Measurements from ENCODE around the gene ZNF536.
A peak's percentile ranks its signal among the peaks of the same experiment; 100 is the strongest.
"Not testable (repeated sequence)": the region's sequence is repeated elsewhere in the genome, so short reads cannot be mapped to it uniquely, and the experiment has no call there.

ZNF536 gene

GRCh38 chr19:30419568-30420180, 47.5 kb downstream of the ZNF536 start:
- peak; percentile 75 for DNase-seq (ENCODE audit: low spot score)

DNA sequence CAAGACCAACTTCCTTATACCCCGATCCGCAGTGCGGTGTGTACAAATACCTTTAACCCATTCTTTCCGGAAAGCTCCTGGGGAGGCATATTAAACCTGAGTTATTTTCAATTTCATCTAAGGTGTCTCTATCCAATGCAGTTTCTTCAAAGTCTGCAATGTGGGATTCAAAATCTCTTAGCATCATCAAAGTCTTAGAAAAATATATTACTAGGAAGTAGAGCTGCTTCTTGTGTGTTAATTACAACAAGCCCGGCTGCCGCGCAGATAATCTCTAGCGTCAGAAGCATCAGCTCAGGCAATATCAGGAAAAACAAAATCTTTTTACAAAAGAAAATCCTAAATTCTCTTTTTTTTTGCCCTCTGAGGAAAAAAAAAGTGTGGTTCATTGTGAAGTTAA, 48.1 kb downstream of the ZNF536 start:
- DNase-seq (ENCODE audit: low spot score) = no peak

- no peak for DNase-seq (ENCODE audit: low spot score)
These were observed 48.7 kb downstream of the ZNF536 start for GRCh38 chr19:30420881-30421280.

GRCh38 chr19:30421571-30421970, 49.4 kb downstream of the ZNF536 start:
- DNase-seq (ENCODE audit: low spot score) = no peak

DNA sequence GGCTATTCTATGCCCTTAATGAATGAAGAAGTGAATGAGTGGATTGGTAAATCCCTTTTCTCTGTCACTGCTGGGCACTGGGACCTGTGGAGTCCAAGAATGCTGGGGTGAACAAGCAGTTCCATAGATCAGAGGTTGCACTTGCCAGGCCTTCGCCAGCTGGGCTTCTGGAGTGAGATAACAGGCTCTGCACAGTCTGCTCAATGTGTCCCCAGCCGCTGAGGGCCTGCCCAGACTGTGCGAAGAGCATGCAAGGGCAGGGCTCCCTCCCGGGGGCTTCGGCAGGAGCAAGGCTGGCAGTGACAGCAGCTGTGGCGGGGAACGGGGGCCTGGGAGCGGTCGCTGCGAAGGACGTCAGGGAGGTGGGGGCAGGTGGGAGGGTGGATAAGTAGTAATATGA, 51.3 kb downstream of the ZNF536 start:
- DNase-seq (ENCODE audit: low spot score) = peak; percentile 41

GRCh38 chr19:30425885-30426838, 54.0 kb downstream of the ZNF536 start:
- no peak for DNase-seq (ENCODE audit: low spot score)

GRCh38 chr19:30426864-30427263, 54.7 kb downstream of the ZNF536 start:
- no peak for DNase-seq (ENCODE audit: low spot score)

DNA sequence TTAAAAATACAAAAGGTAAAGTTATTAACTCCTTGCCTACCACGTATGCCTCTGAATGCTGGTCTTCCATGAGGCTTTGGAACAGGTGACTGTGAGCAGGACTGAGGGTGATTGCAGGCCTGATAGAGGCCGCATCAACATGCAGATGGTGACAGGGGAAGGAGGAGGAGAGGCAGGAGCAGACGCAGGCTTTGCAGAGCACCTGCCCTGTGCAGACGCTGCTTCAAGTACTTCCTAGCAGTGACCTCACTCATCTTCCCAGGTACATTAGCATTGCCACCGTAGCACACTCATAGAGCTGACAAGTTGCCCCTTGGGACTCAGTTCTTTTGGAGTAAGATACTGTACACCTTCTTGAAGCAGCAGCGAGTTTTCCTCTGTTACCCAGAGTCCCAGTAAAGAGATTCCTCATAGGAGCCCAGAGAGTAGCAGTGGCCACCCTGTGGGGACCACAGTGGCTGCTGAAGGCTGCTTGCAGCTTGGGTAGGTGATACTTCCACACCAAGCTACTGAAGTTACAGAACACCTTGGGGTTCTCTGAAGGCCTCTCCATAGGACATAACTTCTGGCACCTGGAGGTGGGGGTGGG, 56.0 kb downstream of the ZNF536 start:
- no peak for DNase-seq (ENCODE audit: low spot score)

GRCh38 chr19:30428844-30429243, 56.7 kb downstream of the ZNF536 start:
- DNase-seq (ENCODE audit: low spot score) = no peak

GRCh38 chr19:30430206-30430734, 58.1 kb downstream of the ZNF536 start:
- no peak for DNase-seq (ENCODE audit: low spot score)

DNA sequence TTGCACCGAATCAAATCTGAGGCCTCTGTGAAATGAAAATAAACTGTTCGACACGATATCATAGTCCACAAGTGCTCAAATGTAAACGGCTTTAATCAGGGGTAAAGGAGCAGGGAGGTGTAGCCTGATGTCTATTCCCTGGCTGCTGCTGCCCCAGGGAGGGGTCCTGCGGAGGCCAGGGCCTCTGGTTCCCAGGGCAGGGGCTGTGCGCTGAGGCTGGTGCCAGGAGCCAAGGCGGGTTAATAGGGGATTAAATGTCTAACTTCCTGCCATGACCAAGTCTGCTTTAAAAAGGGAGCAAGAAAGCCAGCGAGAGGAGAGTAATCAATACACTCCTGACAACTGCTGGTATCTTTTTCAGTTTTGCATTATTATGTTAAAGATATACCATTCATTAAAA, 59.4 kb downstream of the ZNF536 start:
- DNase-seq (ENCODE audit: low spot score) = no peak

- DNase-seq (ENCODE audit: low spot score) = no peak
These were observed 62.8 kb downstream of the ZNF536 start for GRCh38 chr19:30434797-30435594.

DNA sequence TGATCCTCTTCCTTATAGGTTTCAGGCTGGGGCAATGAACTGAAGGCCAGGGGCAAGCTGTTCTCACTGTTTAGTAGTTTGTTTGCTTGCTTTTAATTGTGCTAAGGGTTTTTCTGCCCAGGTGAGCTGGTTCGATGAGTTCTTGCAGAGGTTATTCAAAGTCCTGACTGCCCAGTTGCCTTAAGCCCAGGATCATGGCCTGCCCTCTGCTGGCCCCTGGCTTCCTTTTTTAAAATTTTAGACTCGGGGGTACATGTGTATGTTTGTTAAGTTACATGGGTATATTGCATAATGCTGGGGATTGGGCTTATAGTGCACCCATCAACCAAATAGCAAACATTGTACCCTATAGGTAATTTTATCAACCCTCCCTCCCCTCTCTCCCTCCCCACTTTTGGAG, 65.7 kb downstream of the ZNF536 start:
- no peak for DNase-seq (ENCODE audit: low spot score)

GRCh38 chr19:30439310-30439709, 67.1 kb downstream of the ZNF536 start:
- no peak for DNase-seq (ENCODE audit: low spot score)

DNA sequence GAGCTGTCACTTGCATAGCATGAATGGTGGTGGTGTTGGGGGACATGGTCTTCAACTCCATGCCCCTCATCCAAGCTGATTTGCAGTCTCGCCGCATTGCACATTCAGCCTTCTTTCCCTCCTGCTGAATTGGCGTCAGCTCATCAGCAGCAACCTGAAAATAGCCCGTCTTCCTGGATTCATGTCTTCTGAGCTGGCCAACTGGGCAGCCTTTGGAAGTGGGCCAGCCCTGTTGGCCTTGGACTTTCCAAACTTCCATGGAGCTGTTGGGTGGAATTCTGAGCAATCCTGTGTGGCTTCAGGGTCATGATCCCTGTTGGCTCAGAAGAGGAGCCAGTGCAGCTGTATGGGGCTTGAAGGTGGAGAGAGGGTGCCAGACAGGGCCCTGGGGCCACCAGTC, 68.8 kb downstream of the ZNF536 start:
- DNase-seq (ENCODE audit: low spot score) = no peak

GRCh38 chr19:30442674-30443073, 70.5 kb downstream of the ZNF536 start:
- DNase-seq (ENCODE audit: low spot score) = no peak

DNA sequence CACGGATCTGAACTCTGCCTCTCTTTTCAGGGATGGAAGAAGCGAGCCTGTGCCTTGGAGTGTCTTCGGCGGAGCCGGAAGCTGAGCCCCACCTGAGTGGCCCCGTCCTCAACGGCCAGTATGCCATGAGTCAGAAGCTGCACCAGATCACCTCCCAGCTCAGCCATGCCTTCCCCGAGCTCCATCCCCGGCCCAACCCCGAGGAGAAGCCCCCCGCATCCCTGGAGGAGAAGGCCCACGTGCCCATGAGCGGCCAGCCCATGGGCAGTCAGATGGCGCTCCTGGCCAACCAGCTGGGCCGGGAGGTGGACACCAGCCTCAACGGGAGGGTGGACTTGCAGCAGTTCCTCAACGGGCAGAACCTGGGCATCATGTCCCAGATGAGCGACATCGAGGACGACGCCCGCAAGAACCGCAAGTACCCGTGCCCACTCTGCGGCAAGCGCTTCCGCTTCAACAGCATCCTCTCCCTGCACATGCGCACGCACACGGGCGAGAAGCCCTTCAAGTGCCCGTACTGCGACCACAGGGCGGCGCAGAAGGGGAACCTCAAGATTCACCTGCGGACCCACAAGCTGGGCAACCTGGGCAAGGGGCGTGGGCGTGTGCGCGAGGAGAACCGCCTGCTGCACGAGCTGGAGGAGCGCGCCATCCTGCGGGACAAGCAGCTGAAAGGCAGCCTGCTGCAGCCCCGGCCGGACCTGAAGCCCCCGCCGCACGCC, 71.5 kb downstream of the ZNF536 start:
- no peak for DNase-seq (ENCODE audit: low spot score)

- DNase-seq (ENCODE audit: low spot score) = no peak
These were observed 72.1 kb downstream of the ZNF536 start for GRCh38 chr19:30444253-30444671.

- DNase-seq (ENCODE audit: low spot score) = no peak
These were observed 72.6 kb downstream of the ZNF536 start for GRCh38 chr19:30444686-30445232.

GRCh38 chr19:30445385-30445784, 73.2 kb downstream of the ZNF536 start:
- DNase-seq (ENCODE audit: low spot score) = no peak

DNA sequence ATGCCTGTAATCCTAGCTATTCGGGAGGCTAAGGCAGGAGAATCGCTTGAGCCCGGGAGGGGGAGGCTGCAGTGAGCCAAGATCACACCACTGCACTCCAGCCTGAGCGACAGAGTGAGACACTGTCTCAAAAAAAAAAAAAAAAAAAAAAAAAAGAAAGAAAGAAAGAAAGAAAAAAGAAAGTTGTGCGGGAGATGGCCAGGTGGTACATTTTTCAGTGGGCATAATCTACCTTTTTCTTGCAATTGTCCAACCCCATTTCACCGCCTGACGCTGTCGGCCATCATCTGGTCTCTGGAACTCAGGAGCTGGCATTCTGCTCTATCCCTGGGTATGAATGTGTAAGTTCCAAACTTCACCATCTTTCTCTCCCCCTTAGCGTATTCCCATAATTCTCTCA, 73.9 kb downstream of the ZNF536 start:
- DNase-seq (ENCODE audit: low spot score) = not testable (repeated sequence)
